OCI-LY7 (cell line): ENCODE data around the gene FTO. TPM values are rescaled to one million over a fixed set of nuclear protein-coding genes. Genes with fewer than 3 reads are reported as not detected.

Experiments used
- BruUV-seq: library from RNA; stranded (reverse); fragments of 400-500 nt; replicated peaks from 2 replicates; lab custom pipeline; 2021; lab: Mats Ljungman, UMichigan
- CTCF ChIA-PET: fragments of 300-600 bp; sonication (Branson Sonifier 250); formaldehyde crosslinking; loops from one replicate; lab custom pipeline; 2022; ENCODE audit warnings: antibody characterized with exemption; ENCODE audit not compliant: unreplicated experiment; lab: Charles Lee
- POLR2A ChIA-PET: fragments of 300-600 bp; sonication (Branson Sonifier 250); formaldehyde crosslinking; loops from one replicate; lab custom pipeline; 2022; ENCODE audit warnings: antibody characterized with exemption; lab: Charles Lee
- DNase-seq: peaks from one replicate; pipeline ENCODE4 v3.0.0-alpha.2; 2015; ENCODE audit warnings: low spot score
- H2AFZ ChIP-seq: fragments of 200-600 bp; sonication (generic), shearing (Covaris generic); 2 replicates; pipeline ENCODE4 v1.6.1; 2014; ENCODE audit warnings: mild to moderate bottlenecking, antibody characterized with exemption, low read length, moderate library complexity
- H3K27ac ChIP-seq: fragments of 200-600 bp; sonication (generic); 2 replicates; pipeline ENCODE4 v1.5.1; 2014; ENCODE audit warnings: mixed run types, low read depth, mild to moderate bottlenecking, moderate library complexity, low read length, inconsistent platforms; ENCODE audit not compliant: poor library complexity, severe bottlenecking
- H3K36me3 ChIP-seq: fragments of 200-600 bp; sonication (generic); 2 replicates; pipeline ENCODE4 v1.6.1; 2014; ENCODE audit warnings: mild to moderate bottlenecking, antibody characterized with exemption, low read length, moderate library complexity, mixed read lengths; ENCODE audit not compliant: insufficient read depth
- H3K4me1 ChIP-seq: fragments of 200-600 bp; sonication (generic); 2 replicates; pipeline ENCODE4 v1.5.1; 2014; ENCODE audit warnings: mild to moderate bottlenecking, low read length; ENCODE audit not compliant: insufficient read depth, poor library complexity, severe bottlenecking
- H3K4me2 ChIP-seq: fragments of 200-600 bp; sonication (generic); 2 replicates; pipeline ENCODE4 v1.6.1; 2014; ENCODE audit warnings: mild to moderate bottlenecking, low read length
- H3K4me3 ChIP-seq: fragments of 200-600 bp; sonication (generic); 2 replicates; pipeline ENCODE4 v1.5.1; 2014; ENCODE audit warnings: mild to moderate bottlenecking, low read depth, low read length; ENCODE audit not compliant: poor library complexity, severe bottlenecking
- H3K79me2 ChIP-seq: fragments of 200-600 bp; sonication (generic); 2 replicates; pipeline ENCODE4 v1.6.1; 2016; ENCODE audit warnings: low read depth, mild to moderate bottlenecking, low read length, moderate library complexity, mixed read lengths; ENCODE audit not compliant: insufficient read depth
- H3K9me2 ChIP-seq: fragments of 200-600 bp; sonication (generic); 2 replicates; pipeline ENCODE4 v1.6.1; 2016; ENCODE audit warnings: mild to moderate bottlenecking, low read length, mixed read lengths; ENCODE audit not compliant: insufficient read depth
- H3K9me3 ChIP-seq: fragments of 200-600 bp; sonication (generic); 2 replicates; pipeline ENCODE4 v1.6.1; 2014; ENCODE audit warnings: mild to moderate bottlenecking, mixed run types, low read length, mixed read lengths
- H4K20me1 ChIP-seq: fragments of 200-600 bp; sonication (generic); 2 replicates; pipeline ENCODE4 v1.6.1; 2014; ENCODE audit warnings: mild to moderate bottlenecking, antibody characterized with exemption, low read length, moderate library complexity, mixed read lengths; ENCODE audit not compliant: insufficient read depth
- EZH2phosphoT487 ChIP-seq: fragments of 200-600 bp; sonication (generic); IDR thresholded peaks from 2 replicates; pipeline ENCODE4 v1.6.1; 2018; ENCODE audit warnings: low read depth, borderline replicate concordance, mild to moderate bottlenecking, mixed run types, antibody characterized with exemption, low read length, moderate library complexity, mixed read lengths
- intact Hi-C: fragments of 100-400 bp; cut with micrococcal nuclease; formaldehyde crosslinking; loops from one replicate; pipeline ENCODE4 v1.10.0; 2022; ENCODE audit not compliant: unreplicated experiment
- total RNA-seq, 2 experiments: library from RNA; depleted of rRNA in 1 of 2; stranded (reverse); fragments of >200 nt in 1 of 2; shearing (Covaris generic) in 1 of 2; gene quantifications; 2 replicates each; pipeline ENCODE4 v1.2.3, GENCODE V29; 2014 to 2022
- TF ChIP-seq, protein P1 (sequence below): fragments of 200-600 bp; sonication (generic); conservative IDR thresholded peaks from 2 replicates; pipeline ENCODE4 v1.5.1; 2014; ENCODE audit warnings: mild to moderate bottlenecking, antibody characterized with exemption, low read length, moderate library complexity, mixed read lengths

The FTO gene
- total RNA-seq, 2 experiments from 2014 or later = 57.1 to 68.0 TPM

DNA sequence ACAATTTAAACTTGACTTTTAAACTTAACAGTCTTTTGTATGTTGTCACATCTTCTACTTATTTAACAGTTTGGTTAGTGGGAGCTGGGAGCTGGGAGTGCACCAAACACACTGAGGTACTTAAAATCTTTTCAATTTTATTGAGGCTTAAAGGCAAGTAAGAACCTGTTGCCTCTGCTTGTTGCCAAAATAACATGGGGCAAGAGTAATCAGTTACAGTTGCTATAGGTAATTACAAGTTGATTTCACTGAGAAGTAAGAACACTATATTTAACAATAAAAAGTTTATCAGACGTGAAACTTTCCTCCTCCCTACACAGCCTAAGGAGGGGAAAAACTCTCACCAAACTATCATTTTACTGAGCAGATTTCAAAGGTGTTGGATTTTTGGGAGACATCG is 135.2 kb downstream of the FTO start:
- Histone ChIP-seq H3K9me3 (no peaks in the 10 kb centered on the region), H3K4me3 (no peak overlapping the region), H4K20me1 (no peaks in the 10 kb centered on the region), H2AFZ (no peak overlapping the region), H3K9me2 (no peaks in the 10 kb centered on the region), H3K4me1 (no peaks in the 10 kb centered on the region), H3K79me2 (no peaks in the 10 kb centered on the region), H3K36me3 (no peaks in the 10 kb centered on the region; the same call in 1 of the 2 replicates), H3K4me2 (no peak overlapping the region), H3K27ac (no peak overlapping the region)
- ChIA-PET POLR2A (no interaction called here), CTCF (no interaction called here)
- TF ChIP-seq, protein P1, sequence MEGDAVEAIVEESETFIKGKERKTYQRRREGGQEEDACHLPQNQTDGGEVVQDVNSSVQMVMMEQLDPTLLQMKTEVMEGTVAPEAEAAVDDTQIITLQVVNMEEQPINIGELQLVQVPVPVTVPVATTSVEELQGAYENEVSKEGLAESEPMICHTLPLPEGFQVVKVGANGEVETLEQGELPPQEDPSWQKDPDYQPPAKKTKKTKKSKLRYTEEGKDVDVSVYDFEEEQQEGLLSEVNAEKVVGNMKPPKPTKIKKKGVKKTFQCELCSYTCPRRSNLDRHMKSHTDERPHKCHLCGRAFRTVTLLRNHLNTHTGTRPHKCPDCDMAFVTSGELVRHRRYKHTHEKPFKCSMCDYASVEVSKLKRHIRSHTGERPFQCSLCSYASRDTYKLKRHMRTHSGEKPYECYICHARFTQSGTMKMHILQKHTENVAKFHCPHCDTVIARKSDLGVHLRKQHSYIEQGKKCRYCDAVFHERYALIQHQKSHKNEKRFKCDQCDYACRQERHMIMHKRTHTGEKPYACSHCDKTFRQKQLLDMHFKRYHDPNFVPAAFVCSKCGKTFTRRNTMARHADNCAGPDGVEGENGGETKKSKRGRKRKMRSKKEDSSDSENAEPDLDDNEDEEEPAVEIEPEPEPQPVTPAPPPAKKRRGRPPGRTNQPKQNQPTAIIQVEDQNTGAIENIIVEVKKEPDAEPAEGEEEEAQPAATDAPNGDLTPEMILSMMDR = no peak
- TF ChIP-seq EZH2phosphoT487 = no peak
- DNase-seq = no peak
- no TSS peak for BruUV-seq
- intact Hi-C loops = no loop called here

DNA sequence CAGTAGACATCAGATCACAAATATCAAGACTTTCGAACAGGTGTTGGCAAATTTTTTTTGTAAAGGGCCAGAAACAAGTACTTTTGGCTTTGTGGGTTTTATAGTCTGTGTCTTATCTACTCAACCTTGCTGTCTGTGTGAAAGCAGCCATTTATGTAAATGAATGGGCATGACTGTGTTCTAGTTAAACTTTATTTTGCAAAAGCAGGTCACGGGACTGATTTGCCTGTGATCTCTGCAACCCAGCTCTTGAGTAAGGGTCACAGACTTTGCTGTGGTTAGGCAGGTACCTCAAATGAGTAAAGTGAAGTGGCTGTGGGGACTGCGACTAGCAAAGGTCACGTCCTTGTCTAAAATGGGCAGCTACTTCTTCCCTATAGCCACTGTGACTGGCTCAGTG is 136.5 kb downstream of the FTO start:
- POLR2A ChIA-PET = no interaction called here
- no peaks in the 10 kb centered on the region for H3K9me2 ChIP-seq
- H3K4me1 ChIP-seq = no peaks in the 10 kb centered on the region
- no peaks in the 10 kb centered on the region for H3K9me3 ChIP-seq
- no peak overlapping the region for H3K4me2 ChIP-seq
- H2AFZ ChIP-seq = no peak overlapping the region
- H4K20me1 ChIP-seq = no peaks in the 10 kb centered on the region
- no peak overlapping the region for H3K4me3 ChIP-seq
- TF ChIP-seq EZH2phosphoT487 = no peak
- no peak overlapping the region for H3K27ac ChIP-seq
- intact Hi-C loops = no loop called here
- DNase-seq = no peak
- BruUV-seq = no TSS peak
- no peaks in the 10 kb centered on the region; the same call in none of the 2 replicates for H3K36me3 ChIP-seq
- CTCF ChIA-PET = no interaction called here
- H3K79me2 ChIP-seq = no peaks in the 10 kb centered on the region

DNA sequence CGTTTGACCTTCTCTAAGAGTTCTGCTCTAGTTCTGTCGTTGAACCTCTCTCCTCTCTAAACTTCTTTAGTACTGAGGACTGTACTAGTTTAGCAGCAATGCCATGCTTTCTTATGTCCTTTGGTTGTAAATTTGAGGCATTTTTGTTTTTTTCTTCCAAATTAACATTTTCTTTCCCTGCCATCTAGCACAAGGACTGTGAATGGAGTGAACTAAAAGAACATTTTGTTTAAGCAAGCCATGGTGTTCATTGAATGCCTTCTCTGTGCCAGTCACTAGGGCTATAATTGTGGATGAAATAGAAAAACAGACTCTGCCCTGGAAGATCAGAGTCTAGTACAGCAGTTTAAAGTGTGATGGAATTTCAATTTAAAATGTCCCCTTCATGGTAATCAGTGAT is 137.9 kb downstream of the FTO start:
- no peak for DNase-seq
- Histone ChIP-seq H3K9me3 (no peaks in the 10 kb centered on the region), H4K20me1 (no peaks in the 10 kb centered on the region), H3K9me2 (no peaks in the 10 kb centered on the region), H3K4me1 (no peaks in the 10 kb centered on the region), H2AFZ (no peak overlapping the region), H3K36me3 (no peaks in the 10 kb centered on the region; the same call in none of the 2 replicates), H3K4me2 (no peak overlapping the region), H3K79me2 (no peaks in the 10 kb centered on the region), H3K4me3 (no peak overlapping the region), H3K27ac (no peak overlapping the region)
- POLR2A ChIA-PET = no interaction called here
- intact Hi-C loops = no loop called here
- CTCF ChIA-PET = no interaction called here
- TF ChIP-seq EZH2phosphoT487 = no peak
- TF ChIP-seq, protein P1 = no peak
- BruUV-seq = no TSS peak
